Fibroblast of peridontal ligament (primary cell): ENCODE results near the gene ZNF587B.
A peak's percentile ranks its signal among the peaks of the same experiment; 100 is the strongest.
"Not testable (repeated sequence)": the region's sequence is repeated elsewhere in the genome, so short reads cannot be mapped to it uniquely, and the experiment has no call there.

Experiments
- DNase-seq: peaks from one replicate; pipeline ENCODE4 v3.0.0-alpha.2; 2010; ENCODE audit errors: extremely low read depth

Gene ZNF587B

DNA sequence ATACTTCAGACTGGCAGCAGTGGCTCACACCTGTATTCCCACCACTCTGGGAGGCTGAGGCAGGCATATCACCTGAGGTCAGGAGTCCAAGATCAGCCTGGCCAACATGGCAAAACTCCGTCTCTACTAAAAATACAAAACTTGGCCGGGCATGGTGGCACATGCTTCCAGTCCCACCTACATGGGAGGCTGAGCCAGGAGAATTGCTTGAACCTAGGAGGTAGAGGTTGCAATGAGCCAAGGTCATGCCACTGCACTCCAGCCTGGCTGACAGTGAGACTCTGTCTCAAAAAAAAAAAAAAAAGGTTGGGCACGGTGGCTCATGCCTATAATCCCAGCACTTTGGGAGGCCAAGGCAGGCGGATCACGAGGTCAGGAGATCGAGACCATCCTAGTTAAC is 39.6 kb downstream of the ZNF587B start:
- not testable (repeated sequence) for DNase-seq

DNA sequence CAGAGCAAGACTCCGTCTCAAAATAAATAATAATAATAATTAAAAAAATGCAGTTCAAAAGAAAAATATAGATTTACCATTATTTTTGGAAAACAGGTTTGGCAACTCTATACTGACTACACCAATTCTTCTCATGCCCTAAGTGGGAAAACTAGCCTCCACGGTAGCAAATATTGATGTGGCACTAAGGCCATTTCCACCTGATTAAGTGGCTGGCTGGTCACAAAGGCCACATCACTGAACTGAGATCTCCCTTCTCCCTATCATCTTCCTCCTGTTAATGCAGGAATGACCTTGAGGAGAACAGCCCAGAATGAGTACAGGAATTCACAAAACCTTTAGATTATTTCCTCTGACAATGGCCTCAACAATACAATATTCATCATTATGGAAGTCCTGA is 40.1 kb downstream of the ZNF587B start:
- DNase-seq: no peak

- peak; percentile 17 for DNase-seq
Observed at GRCh38 chr19:57872450-57872849, 42.4 kb downstream of the ZNF587B start.

GRCh38 chr19:57873883-57874799 is 44.0 kb downstream of the ZNF587B start:
- DNase-seq: not testable (repeated sequence)

DNA sequence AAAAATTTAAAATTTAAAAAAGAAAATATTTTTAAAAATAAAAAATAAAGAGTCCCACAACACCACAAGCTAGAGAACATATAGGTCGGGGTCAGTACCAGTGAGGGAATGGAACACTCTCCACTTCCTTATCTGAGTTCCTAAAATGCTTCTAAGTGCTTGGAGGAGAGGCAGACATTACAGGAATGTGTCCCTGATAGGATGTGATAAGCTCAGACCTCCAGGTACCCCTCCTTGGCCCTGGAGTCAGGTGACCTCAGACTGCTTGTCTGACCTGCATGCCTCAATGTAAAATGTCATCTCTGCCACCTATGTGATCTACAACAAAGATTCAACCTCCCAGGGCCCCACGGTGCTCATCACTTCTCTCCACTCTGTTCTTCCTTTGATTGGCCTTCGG is 55.9 kb downstream of the ZNF587B start:
- no peak for DNase-seq

GRCh38 chr19:57887195-57887941 is 57.3 kb downstream of the ZNF587B start:
- DNase-seq: no peak

- DNase-seq: peak; percentile 22
Observed at GRCh38 chr19:57888107-57888559, 58.0 kb downstream of the ZNF587B start.

- DNase-seq: peak; percentile 86
Observed at GRCh38 chr19:57888560-57889231, 58.6 kb downstream of the ZNF587B start, which contains the start of gene ZNF814. Gene ZNF814, minus strand, starts transcription at chr19:57889037. Its CDS starts 235 bp downstream, at chr19:57888802.

DNA sequence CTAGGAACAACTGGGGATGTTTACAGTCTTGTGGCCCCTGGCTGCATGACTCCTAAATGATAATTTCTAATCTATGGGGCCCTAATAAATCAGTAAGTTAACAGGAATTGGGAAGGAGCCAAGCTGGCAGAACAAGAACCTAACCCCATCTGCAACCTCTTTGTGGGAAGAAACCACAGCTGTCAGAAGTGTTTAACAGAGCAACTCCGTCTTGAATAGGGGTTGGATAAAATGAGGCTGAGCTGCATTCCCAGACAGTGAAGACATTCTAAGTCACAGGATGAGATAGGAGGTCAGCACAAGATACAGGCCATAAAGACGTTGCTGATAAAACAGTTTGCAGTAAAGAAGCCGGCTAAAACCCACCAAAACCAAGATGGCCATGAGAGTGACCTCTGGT is 60.6 kb downstream of the ZNF587B start:
- DNase-seq: peak; percentile 28
